ENCODE results near the gene ACAD11. TPM values are rescaled to one million over a fixed set of nuclear protein-coding genes. Genes with fewer than 3 reads are reported as not detected.

ACAD11 gene
- total and polyA plus RNA-seq, 12 donors = 7.6 to 31.2 (median 22.2) TPM

- Histone ChIP-seq H3K4me1 (peaks cover 0 to 61% (median 19%) of the 10 kb centered on the region in 9 donors), H3K9me3 (no peaks in the 10 kb centered on the region), H3K4me3 (no peak overlapping the region), H3K36me3 (peaks cover 0 to 27% (median 4%) of the 10 kb centered on the region in 9 donors), H3K27ac (peak overlapping the region in 4 of 10 donors; percentile 14 to 67 (median 54)), H3K27me3 (no peaks in the 10 kb centered on the region)
- TF ChIP-seq, protein P1, sequence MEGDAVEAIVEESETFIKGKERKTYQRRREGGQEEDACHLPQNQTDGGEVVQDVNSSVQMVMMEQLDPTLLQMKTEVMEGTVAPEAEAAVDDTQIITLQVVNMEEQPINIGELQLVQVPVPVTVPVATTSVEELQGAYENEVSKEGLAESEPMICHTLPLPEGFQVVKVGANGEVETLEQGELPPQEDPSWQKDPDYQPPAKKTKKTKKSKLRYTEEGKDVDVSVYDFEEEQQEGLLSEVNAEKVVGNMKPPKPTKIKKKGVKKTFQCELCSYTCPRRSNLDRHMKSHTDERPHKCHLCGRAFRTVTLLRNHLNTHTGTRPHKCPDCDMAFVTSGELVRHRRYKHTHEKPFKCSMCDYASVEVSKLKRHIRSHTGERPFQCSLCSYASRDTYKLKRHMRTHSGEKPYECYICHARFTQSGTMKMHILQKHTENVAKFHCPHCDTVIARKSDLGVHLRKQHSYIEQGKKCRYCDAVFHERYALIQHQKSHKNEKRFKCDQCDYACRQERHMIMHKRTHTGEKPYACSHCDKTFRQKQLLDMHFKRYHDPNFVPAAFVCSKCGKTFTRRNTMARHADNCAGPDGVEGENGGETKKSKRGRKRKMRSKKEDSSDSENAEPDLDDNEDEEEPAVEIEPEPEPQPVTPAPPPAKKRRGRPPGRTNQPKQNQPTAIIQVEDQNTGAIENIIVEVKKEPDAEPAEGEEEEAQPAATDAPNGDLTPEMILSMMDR (IDR thresholded peaks at IDR 0.05) = no peak
- intact Hi-C loops (cut with DNase I) = no loop called here
- DNase-seq = no peak
- 74 to 76% methylated on average over 5 of the region's 5 CpGs for WGBS, 2 donors
- no peak for ATAC-seq
Measured at GRCh38 chr3:132555306-132556035, 104.1 kb downstream of the ACAD11 start.

- ATAC-seq (no peak), DNase-seq (no peak)
- Histone ChIP-seq H3K36me3 (peaks cover 0 to 20% (median 4%) of the 10 kb centered on the region in 9 donors), H3K27ac (peak overlapping the region in 5 of 10 donors; percentile 32 to 63 (median 52)), H3K4me3 (no peak overlapping the region), H3K9me3 (no peaks in the 10 kb centered on the region), H3K27me3 (no peaks in the 10 kb centered on the region), H3K4me1 (peaks cover 0 to 70% (median 25%) of the 10 kb centered on the region in 9 donors)
- WGBS, 2 donors = 63% methylated on average over 8 of the region's 8 CpGs
- TF ChIP-seq, protein P1 (IDR thresholded peaks at IDR 0.05) = no peak
- intact Hi-C loops (cut with DNase I) = no loop called here
Measured at GRCh38 chr3:132554437-132554836, 105.2 kb downstream of the ACAD11 start.

GRCh38 chr3:132553826-132554225 lies 105.8 kb downstream of the ACAD11 start:
- Histone ChIP-seq H3K27me3 (no peaks in the 10 kb centered on the region), H3K27ac (peak overlapping the region in 6 of 10 donors; percentile 13 to 63 (median 44)), H3K36me3 (peaks cover 0 to 14% (median 0%) of the 10 kb centered on the region in 9 donors), H3K4me1 (peaks cover 0 to 70% (median 27%) of the 10 kb centered on the region in 9 donors), H3K4me3 (no peak overlapping the region), H3K9me3 (no peaks in the 10 kb centered on the region)
- WGBS, 2 donors = 54 to 57% methylated on average over 6 of the region's 6 CpGs
- TF ChIP-seq, protein P1 (IDR thresholded peaks at IDR 0.05) = no peak
- ATAC-seq (peak in 6 of 8 donors; percentile 19 to 54 (median 42)), DNase-seq (peak in 1 of 2 donors; percentile 44)
- intact Hi-C loops (cut with DNase I) = no loop called here

DNA sequence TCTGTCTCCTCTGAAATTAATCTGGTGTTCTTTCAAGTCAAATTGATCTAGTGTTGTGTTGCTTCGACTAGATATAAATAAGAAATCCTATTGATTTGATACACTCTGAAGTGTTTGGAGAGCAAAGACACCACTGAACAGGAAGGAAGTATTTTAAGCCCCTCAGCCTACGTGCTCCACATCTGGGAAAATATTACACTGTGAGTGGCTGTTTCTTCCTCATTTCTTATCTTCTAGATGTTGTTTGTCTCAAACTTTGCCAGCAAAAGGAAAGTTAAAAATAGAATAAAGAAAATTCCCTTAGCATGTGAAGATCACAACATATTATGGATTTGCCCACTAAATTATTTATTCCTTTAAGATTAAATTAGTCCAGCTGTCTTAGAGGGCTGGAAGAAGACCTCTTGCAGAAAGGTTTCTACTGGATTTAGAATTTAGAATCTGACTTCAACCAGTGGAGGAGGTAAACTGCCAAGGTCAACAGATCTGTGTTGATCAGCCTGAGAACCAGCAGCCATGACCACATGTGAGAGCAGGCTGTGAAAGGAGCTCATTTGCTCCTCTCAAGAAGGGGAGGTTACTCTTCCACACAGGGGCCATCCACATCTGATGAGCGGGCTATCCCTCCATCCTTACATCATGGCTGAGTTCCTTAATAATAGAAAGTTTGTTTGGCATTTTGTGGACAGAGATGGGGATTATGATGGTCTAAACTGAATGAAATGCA lies 108.9 kb downstream of the ACAD11 start:
- Histone ChIP-seq H3K36me3 (no peaks in the 10 kb centered on the region), H3K27ac (peak overlapping the region in 7 of 10 donors; percentile 28 to 66 (median 46)), H3K9me3 (no peaks in the 10 kb centered on the region), H3K4me1 (peaks cover 0 to 54% (median 29%) of the 10 kb centered on the region in 9 donors), H3K27me3 (no peaks in the 10 kb centered on the region), H3K4me3 (no peak overlapping the region)
- TF ChIP-seq, protein P1 (IDR thresholded peaks at IDR 0.05) = no peak
- WGBS, 2 donors = 46 to 67% methylated on average over 3 of the region's 3 CpGs
- intact Hi-C loops (cut with DNase I) = no loop called here
- ATAC-seq = peak in 6 of 8 donors; percentile 38 to 63 (median 52)
- DNase-seq = peak in 1 of 2 donors; percentile 29
